Glomerular visceral epithelial cell (primary cell): ENCODE results near the gene TMEM121.

Source experiments
- DNase-seq: peaks from one replicate; pipeline ENCODE4 v3.0.0-alpha.2; 2016; ENCODE audit errors: extremely low spot score

Gene TMEM121

GRCh38 chr14:105498430-105499255 lies 27.7 kb upstream of the TMEM121 start:
- no peak for DNase-seq

DNA sequence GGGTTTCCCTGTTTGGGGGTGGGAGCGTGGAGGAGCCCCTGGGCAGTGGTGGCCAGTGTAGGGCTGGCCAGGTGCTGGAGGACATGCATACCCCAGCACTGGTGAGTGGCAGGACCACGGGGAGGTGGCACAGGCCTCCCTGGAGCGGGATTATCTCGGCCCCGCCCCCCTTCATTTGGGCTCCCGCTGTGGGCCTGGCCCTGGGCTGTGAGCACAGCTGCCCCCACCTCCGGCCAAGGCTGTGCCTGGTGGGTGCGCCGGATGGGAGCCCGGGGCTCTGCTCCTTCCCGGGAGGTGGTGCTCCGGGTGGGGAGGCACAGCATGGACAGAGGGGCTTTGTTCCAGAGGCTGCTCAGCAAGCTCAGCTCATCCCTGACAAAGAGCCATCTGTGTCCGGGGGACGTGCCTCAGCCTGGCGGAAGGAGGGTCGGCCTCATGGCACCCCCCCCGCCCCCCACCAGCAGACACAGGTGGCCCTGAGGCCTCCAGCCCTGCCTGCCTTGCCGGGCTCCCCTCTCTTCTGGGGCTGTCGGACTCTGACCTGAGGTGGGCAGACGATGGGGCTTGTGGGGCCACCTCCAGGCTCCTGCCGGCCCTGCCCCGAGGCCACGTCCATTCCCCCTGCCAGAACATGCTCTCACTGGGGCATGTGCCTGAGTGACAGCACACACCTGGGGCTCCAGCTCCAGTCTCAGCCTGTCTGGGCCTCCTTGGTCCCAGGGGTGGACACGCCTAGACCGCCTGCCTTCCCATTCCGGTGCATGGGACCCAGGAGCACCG lies 26.9 kb upstream of the TMEM121 start:
- no peak for DNase-seq

- DNase-seq = no peak
Observed at GRCh38 chr14:105500036-105500725, 26.2 kb upstream of the TMEM121 start.

DNA sequence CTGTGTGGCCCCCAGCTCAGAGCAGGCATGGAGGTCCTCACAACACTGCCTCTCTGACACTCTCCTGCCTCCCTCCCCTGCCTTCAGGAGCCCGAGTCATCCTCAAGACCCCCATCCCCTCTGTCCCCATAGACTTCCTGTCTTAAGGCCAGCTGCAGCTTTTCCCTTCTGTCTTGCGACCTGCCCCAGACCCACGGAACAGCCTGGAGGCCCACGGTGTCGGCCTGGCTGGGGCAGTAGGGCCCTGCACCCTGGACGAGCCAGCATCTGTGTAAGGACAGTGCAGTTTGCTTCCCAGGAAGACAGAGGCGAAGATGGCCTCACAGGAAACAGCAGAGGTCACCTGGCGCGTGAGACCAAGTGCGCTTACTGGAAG lies 25.7 kb upstream of the TMEM121 start:
- DNase-seq = no peak

DNA sequence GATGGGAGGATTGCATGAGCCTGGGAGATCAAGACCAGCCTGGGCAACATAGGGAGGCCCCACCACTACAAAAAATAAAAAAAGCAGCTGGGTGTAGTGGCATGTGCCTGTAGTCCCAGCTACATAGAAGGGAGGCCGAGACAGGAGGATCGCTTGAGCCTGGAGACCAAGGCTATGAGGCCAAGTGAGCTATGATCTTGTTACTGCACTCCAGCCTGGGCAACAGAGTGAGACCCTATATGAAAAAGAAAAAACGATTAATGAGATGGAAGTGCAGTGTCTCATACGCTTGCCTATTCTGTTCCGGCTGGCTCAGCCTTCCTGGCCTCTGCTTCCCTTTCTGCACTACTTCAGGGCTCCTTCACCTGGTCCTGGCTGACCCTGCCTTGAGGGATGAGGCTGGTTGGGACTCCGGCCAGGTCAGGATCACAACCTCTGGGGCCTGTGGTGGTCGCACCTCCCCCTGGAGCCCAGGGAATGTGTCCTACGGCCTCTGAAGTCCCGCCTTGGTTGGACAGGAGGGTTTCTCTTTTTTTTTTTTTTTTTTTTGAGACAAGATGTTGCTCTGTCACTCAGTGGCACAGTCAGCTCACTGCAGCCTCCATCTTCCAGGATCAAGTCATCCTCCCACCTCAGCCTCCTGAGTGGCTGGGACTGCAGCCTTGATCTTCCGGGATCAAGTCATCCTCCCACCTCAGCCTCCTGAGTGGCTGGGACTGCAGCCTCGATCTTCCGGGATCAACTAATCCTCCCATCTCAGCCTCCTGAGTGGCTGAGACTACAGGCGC lies 24.7 kb upstream of the TMEM121 start:
- no peak for DNase-seq

GRCh38 chr14:105502446-105503295 lies 23.7 kb upstream of the TMEM121 start:
- DNase-seq = no peak

GRCh38 chr14:105503296-105503640 lies 23.1 kb upstream of the TMEM121 start:
- DNase-seq = no peak

- DNase-seq = no peak
Observed at GRCh38 chr14:105503935-105504692, 22.3 kb upstream of the TMEM121 start.

DNA sequence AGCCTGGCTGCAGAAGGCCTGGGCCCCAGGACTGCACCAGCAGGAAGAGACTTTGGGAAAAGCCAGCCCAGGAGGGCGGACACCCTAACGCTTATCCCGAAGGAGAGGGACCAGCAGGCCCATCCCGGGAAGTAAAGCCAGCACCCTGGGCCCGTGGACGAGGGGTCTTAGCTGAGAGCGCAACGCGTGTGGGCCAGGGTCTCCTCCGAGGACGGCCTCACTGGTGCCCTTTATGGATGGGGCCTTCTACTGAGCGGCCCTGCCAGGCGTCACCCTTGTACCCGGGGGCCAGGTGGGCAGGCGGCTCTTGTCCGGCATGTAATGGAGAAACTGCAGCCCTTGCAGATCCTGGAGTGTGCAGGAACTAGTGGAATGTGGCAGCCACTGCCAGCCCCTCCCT lies 21.3 kb upstream of the TMEM121 start:
- DNase-seq = no peak

DNA sequence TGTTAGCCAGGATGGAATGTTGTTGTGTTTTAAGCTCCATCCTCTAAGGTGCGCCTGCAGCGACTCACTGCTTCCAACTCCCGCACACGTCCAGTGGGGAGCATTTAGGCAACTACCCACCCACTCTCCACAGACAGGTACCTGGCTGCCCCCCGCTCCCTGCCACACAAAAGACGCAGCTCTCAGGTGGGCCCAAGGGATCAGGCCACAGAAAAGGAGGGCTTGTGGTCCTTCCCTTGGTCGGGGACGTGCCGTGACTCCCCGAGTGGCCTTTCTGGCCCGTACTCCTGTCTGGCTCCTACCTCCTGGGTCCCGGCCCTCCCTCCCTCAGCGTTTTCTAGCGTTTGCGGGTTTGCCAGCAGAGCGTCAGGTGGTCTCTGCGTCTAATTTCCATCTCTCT lies 19.1 kb upstream of the TMEM121 start:
- DNase-seq = no peak

GRCh38 chr14:105508069-105508468 lies 18.3 kb upstream of the TMEM121 start:
- DNase-seq = no peak

GRCh38 chr14:105508601-105509000 lies 17.8 kb upstream of the TMEM121 start:
- DNase-seq = no peak

DNA sequence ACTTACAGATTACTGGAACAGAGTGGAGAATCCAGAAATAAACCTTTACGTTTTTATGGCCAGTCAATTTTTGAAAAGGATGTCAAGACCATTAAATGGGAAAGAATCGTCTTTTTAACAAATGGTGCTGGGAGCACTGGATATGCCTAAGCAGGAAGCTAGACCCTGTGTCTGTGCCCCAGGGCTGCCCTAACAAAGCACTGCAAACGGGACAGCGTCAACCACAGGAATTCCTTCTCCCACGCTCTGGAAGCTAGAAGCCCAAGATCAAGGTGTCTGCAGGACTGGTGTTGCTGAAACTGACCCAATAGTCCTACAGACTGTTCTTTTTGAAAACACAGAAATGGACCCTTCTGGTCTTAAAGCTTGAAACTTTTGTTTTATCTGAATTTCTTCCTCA lies 9.3 kb upstream of the TMEM121 start:
- DNase-seq = no peak

DNA sequence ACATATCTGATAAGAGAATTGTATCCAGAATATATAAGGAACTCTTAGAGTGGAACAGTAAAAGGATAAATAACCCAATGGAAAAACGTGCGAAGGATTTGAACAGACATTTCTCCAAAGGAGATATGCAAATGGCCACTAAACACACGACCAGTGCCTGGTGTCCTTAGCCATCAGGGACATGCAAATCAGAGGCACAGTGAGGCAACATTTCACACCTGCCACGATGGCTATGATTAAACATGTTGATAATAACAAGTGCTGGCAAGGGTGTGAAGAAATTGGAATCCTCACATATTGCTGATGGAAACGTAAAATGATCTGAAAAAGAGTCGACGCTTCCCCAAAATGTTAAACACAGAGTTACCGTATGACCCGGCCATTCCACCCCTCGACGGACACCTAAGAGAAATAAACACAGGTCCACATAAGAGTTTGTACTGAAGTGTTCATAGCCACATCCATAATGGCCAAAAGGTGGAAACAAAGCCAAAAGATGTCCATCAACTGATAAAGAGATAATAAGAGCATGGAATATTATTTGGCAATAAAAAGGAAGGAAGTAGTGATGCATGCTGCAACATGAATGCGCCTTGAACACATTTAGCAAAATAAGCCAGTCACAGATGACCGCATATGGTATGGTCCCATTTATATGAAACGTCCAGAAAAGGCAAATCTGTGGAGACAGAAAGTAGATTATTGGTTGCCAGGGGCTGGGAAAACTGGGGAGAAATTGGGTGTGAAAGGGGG lies 6.3 kb upstream of the TMEM121 start:
- DNase-seq = no peak

- no peak for DNase-seq
Observed at GRCh38 chr14:105525326-105525725, 1.1 kb upstream of the TMEM121 start.

DNA sequence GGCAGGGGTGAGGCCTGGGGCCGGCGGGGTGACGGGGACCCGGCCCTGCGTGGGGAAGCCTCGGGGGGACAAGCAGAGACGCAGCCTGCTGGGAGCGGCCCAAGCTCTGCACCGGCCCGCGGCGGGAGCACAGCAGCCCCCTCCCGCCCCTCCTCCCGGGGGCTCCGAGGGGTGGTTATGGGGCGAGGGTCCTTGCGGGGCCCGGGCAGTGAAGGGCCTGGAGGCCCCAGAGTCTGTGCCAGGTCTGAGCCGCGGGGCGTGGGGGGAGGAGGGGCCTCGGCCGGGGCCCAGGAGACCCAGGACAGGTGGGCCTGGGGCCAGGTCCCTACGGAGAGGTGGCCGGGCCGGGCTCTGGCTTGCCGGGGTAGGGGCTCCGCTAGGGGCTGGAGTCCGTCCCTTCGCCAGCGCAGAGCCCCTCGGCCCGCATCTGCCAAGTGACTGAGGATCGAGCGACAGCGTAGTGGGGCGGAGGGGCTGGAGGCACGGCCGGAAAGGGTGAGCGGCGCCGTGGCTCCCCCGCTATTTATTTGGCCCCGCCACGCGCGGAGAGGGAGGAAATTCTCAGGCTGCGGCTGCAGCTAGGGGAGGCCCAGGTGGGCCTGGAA lies 495 bp downstream of the TMEM121 start:
- no peak for DNase-seq

- no peak for DNase-seq
Observed at GRCh38 chr14:105527381-105527825, 1.0 kb downstream of the TMEM121 start.

- DNase-seq = peak; percentile 75
Observed at GRCh38 chr14:105527826-105528585, 1.6 kb downstream of the TMEM121 start.
